Activated T-helper 1 cell treated with anti-CD3 and anti-CD28 coated beads, Interleukin-12 subunit alpha, Interleukin-12 subunit beta, Interleukin-2, Interleukin-4 antibody, amounts not matched to agents 30 ng/mL and 10 ng/mL and 1 ng/mL, durations not matched to agents 14 hours and 24 hours and 36 hours (primary cell): ENCODE data around the gene FSTL5. TPM values are rescaled to one million over a fixed set of nuclear protein-coding genes. Genes with fewer than 3 reads are reported as not detected.

Source experiments
- DNase-seq: peaks from one replicate; pipeline ENCODE4 v3.0.0; 2021; ENCODE audit warnings: low spot score
- H3K27ac Mint-ChIP-seq: one replicate; pipeline ENCODE4 v1.8.0; 2021; ENCODE audit warnings: mild to moderate bottlenecking, mixed read lengths
- H3K27me3 Mint-ChIP-seq: one replicate; pipeline ENCODE4 v1.8.0; 2022; ENCODE audit warnings: mild to moderate bottlenecking, moderate library complexity, mixed read lengths; ENCODE audit not compliant: insufficient read depth
- H3K36me3 Mint-ChIP-seq: one replicate; pipeline ENCODE4 v1.8.0; 2021; ENCODE audit warnings: low read depth, mixed read lengths
- H3K4me1 Mint-ChIP-seq: one replicate; pipeline ENCODE4 v1.8.0; 2021; ENCODE audit warnings: low read depth, mixed read lengths
- H3K4me3 Mint-ChIP-seq: one replicate; pipeline ENCODE4 v1.8.0; 2021; ENCODE audit warnings: mild to moderate bottlenecking, moderate library complexity, mixed read lengths
- H3K9me3 Mint-ChIP-seq: one replicate; pipeline ENCODE4 v1.8.0; 2021; ENCODE audit warnings: mixed read lengths
- intact Hi-C: fragments of 100-400 bp; cut with micrococcal nuclease; formaldehyde crosslinking; loops from one replicate; pipeline ENCODE4 v1.15.1; 2024
- total RNA-seq: library from RNA; stranded (reverse); gene quantifications from 2 replicates; pipeline ENCODE4 v1.2.3, GENCODE V29; 2022

Gene FSTL5
- total RNA-seq, 1 donor from 2014 or later, result not detected

- Mint-ChIP-seq H3K27ac (no peak overlapping the region), H3K4me1 (no peaks in the 10 kb centered on the region), H3K27me3 (no peaks in the 10 kb centered on the region), H3K4me3 (no peak overlapping the region), H3K9me3 (peaks cover 3% of the 10 kb centered on the region), H3K36me3 (no peaks in the 10 kb centered on the region)
- no peak for DNase-seq
- intact Hi-C loops, result no loop called here
Observed at GRCh38 chr4:161601011-161601410, 562.8 kb downstream of the FSTL5 start.

DNA sequence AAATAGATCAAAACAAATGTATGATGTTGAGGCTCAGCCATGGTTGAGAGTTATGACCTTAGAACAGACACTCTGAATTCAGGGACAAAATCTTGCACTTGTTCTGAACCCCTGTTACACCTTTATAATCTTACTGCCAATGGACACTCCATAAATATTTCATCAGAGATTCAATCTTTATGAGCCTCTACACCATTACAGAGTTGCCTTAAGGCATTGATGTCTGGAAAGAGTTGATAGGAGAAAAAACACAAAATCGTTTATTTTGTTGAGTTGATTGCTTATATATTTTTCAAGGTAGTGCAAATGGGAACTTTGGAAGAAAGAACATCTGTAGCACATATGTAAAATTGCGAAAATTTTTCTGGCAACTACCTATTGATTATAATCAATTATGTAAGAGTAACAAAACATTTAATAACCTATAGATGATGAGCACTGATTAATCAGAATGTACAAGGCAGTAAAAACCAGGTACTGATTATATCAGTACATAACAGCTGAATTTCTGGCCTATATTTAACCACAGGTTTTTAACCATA is 568.5 kb downstream of the FSTL5 start:
- no peaks in the 10 kb centered on the region for H3K4me1 Mint-ChIP-seq
- H3K27me3 Mint-ChIP-seq, result no peaks in the 10 kb centered on the region
- intact Hi-C loops, result no loop called here
- H3K4me3 Mint-ChIP-seq, result no peak overlapping the region
- peaks cover 7% of the 10 kb centered on the region for H3K9me3 Mint-ChIP-seq
- H3K27ac Mint-ChIP-seq, result no peak overlapping the region
- no peaks in the 10 kb centered on the region for H3K36me3 Mint-ChIP-seq
- no peak for DNase-seq

- no peak for DNase-seq
- intact Hi-C loops, result no loop called here
- Mint-ChIP-seq H3K4me1 (no peaks in the 10 kb centered on the region), H3K36me3 (no peaks in the 10 kb centered on the region), H3K4me3 (no peak overlapping the region), H3K9me3 (peaks cover 10% of the 10 kb centered on the region), H3K27me3 (no peaks in the 10 kb centered on the region), H3K27ac (no peak overlapping the region)
Observed at GRCh38 chr4:161585011-161585410, 578.8 kb downstream of the FSTL5 start.

DNA sequence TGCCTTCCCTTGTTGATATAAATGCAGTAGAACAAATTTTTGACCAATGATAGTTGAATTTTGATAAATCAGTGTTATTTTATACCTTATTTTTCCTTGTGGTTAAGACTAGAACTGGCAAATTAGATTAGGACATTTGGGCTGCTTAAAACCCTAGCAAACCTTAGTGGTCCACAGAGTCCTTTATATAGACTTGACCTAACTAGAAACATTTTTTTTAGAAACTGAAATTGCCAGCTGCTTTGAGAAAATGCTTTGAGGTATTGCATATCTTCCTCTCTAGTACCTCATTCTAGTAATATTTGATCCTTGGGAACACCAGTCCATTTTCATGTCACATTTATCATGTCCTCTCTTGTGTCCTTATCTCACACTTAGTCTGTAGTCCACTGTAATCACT is 580.3 kb downstream of the FSTL5 start:
- DNase-seq, result no peak
- Mint-ChIP-seq H3K4me1 (no peaks in the 10 kb centered on the region), H3K36me3 (no peaks in the 10 kb centered on the region), H3K27me3 (no peaks in the 10 kb centered on the region), H3K4me3 (no peak overlapping the region), H3K9me3 (peaks cover 5% of the 10 kb centered on the region), H3K27ac (no peak overlapping the region)
- intact Hi-C loops, result no loop called here

DNA sequence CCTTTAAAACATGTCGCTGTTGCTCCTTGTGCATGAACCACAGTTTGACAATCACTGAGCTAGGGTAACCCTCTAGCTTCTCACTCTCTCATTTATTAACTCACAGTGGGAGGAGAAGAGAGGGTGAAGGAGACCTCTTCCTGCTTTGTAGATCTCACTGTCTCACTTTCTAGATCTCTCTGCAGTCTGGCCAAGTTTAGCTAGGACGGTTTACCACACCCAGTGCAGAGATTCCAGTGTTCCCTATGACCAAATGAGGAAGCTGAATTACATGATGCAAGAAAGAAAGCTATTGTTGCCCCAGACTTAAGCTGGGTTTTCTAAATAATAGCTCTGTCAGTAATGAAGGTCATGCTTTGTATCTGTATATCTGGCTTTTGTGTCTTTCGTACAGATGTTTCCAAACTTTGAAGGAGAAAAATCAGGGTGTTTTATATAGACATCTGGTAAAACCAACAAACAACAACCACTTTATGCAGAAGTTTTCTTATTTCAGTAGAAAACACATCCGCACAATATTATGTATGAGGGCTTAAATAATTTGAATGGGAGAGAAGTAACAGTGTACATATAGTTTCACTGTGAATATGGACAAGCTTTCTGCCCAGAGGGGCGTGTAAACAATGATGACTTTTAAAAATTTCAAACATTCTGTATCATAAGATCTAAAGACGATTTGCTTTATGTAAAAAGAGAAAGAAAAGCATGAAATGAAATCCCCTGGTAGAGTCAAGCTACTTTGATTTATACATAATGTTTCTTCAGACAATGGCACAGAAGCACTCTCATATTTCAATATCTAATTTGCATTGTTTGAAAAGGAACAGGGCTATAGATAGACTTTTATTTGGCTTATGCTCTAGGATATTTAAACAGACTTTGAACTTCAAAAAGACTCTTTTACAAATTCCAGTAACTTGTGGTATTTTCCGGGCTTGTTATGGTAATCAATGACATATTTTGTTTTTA is 582.3 kb downstream of the FSTL5 start:
- H3K4me1 Mint-ChIP-seq, result no peaks in the 10 kb centered on the region
- intact Hi-C loops, result no loop called here
- no peaks in the 10 kb centered on the region for H3K36me3 Mint-ChIP-seq
- no peak overlapping the region for H3K4me3 Mint-ChIP-seq
- H3K9me3 Mint-ChIP-seq, result peaks cover 10% of the 10 kb centered on the region
- no peak overlapping the region for H3K27ac Mint-ChIP-seq
- no peaks in the 10 kb centered on the region for H3K27me3 Mint-ChIP-seq
- no peak for DNase-seq

DNA sequence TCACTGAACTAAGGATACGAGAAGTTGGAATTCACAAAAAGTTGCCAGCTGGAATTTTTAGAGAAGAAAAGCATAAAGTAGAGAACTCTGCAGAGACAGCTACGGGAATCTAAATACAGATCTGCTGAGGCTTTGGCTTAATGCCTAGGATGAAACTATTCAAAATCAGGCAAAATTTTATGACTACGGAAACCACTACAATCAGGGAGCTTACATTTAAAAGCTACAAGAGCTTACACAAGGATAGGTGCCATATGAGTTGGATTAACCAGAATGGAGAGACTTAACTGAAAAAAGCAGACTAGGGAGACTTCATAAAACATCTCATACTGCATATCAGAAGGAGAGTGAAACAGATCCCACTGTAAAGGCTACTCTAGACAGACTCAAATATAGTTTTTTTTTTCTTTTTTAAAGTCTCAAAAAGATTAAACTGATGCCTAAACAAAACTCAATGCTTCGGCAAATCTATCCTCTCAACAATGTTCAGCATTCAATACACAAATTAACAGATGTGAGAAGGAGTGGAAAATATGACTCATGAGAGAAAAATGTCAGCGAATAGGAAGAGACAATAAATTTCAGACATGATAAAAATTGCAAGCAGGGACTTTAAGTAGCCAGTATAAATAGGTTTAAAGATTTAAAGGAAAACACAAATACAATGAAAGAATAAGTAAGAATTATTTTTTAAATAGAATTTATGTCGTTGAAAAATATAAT is 586.1 kb downstream of the FSTL5 start:
- H3K4me3 Mint-ChIP-seq, result no peak overlapping the region
- intact Hi-C loops, result no loop called here
- peaks cover 7% of the 10 kb centered on the region for H3K9me3 Mint-ChIP-seq

DNA sequence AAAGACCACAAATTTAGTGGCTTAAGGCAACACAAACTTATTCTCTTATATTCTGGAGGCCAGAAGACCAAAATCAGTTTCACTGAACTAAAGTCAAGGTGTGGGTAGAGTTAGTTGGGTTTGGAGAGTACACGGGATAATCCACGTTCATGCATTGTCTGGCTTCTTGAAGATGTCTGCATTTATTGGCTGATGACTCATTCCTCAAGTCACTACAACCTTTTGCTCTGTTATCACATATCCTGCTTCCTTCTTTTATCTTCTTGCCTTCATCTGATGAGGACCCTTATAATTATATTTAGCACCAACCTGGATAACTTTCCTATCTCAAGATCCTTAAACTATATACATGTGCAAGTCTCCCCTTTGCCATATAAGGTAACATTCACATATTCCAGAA is 590.0 kb downstream of the FSTL5 start:
- no peak overlapping the region for H3K4me3 Mint-ChIP-seq
- no peak for DNase-seq
- H3K27me3 Mint-ChIP-seq, result no peaks in the 10 kb centered on the region
- intact Hi-C loops, result no loop called here
- peaks cover 14% of the 10 kb centered on the region for H3K9me3 Mint-ChIP-seq
- H3K36me3 Mint-ChIP-seq, result no peaks in the 10 kb centered on the region
- no peaks in the 10 kb centered on the region for H3K4me1 Mint-ChIP-seq
- no peak overlapping the region for H3K27ac Mint-ChIP-seq

More for the DNA sequence above, 586.1 kb downstream of the FSTL5 start:
- Mint-ChIP-seq H3K27ac (no peak overlapping the region), H3K4me1 (no peaks in the 10 kb centered on the region), H3K27me3 (no peaks in the 10 kb centered on the region), H3K36me3 (no peaks in the 10 kb centered on the region)
- no peak for DNase-seq

GRCh38 chr4:161564230-161564834 is 599.5 kb downstream of the FSTL5 start:
- DNase-seq, result no peak
- no peak overlapping the region for H3K4me3 Mint-ChIP-seq
- H3K4me1 Mint-ChIP-seq, result no peaks in the 10 kb centered on the region
- H3K9me3 Mint-ChIP-seq, result no peaks in the 10 kb centered on the region
- H3K27ac Mint-ChIP-seq, result no peak overlapping the region
- no peaks in the 10 kb centered on the region for H3K36me3 Mint-ChIP-seq
- H3K27me3 Mint-ChIP-seq, result no peaks in the 10 kb centered on the region
- intact Hi-C loops, result no loop called here

GRCh38 chr4:161555689-161556660 is 607.8 kb downstream of the FSTL5 start:
- no peak for DNase-seq
- H3K27me3 Mint-ChIP-seq, result no peaks in the 10 kb centered on the region
- no peak overlapping the region for H3K27ac Mint-ChIP-seq
- H3K9me3 Mint-ChIP-seq, result no peaks in the 10 kb centered on the region
- H3K4me1 Mint-ChIP-seq, result no peaks in the 10 kb centered on the region
- H3K36me3 Mint-ChIP-seq, result no peaks in the 10 kb centered on the region
- intact Hi-C loops, result no loop called here
- H3K4me3 Mint-ChIP-seq, result no peak overlapping the region

DNA sequence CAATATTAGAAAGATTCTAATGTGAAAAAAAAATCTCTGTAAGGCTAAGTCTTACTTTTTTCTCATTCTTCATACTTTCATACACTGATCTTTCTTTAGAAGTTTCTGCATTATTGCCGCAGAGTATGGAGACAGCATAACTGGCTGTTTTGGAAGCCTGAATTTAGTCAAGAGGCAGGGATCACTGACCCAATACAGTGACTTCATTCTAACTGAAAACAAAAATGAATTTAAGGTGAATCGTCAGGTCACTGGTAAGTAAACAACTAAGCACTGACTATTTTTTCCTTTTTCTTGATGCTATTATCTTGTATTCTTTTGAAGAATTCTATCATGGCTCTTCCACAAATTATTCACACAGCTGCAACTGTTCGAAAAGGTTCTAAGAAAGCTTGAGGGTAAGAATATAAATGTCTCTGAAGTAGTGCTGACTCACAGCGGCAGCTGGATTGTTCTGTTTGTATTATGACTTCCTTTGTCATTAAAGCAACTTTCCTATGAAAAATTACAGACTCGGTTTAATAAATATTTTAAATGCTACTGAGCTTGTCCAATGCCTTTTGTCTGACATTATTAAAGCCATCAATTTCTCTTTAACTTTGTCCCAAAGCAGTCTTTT is 609.3 kb downstream of the FSTL5 start:
- intact Hi-C loops, result no loop called here
- no peaks in the 10 kb centered on the region for H3K36me3 Mint-ChIP-seq
- no peak overlapping the region for H3K27ac Mint-ChIP-seq
- no peaks in the 10 kb centered on the region for H3K9me3 Mint-ChIP-seq
- H3K4me1 Mint-ChIP-seq, result no peaks in the 10 kb centered on the region
- H3K27me3 Mint-ChIP-seq, result no peaks in the 10 kb centered on the region
- DNase-seq, result no peak
- no peak overlapping the region for H3K4me3 Mint-ChIP-seq

DNA sequence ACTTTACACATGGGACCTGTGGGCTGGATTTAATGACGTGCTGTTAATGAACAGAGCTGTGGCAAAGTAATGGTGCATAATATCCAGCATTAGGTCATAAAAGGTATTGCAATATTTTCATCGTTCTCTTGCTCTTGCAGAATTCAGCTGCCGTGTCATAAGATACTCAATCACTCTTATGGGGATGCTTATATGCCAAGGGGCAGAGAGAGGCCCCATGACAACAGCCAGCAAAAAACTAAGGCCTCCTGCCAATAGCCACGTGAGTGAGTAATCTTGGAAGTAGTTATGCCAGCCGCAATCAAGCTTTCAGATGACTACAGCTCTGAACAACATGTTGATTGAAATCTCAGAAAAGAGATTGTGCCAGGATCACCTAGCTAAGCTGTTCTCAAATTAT is 616.9 kb downstream of the FSTL5 start:
- Mint-ChIP-seq H3K27ac (no peak overlapping the region), H3K4me1 (no peaks in the 10 kb centered on the region), H3K27me3 (no peaks in the 10 kb centered on the region), H3K4me3 (no peak overlapping the region), H3K36me3 (no peaks in the 10 kb centered on the region), H3K9me3 (no peaks in the 10 kb centered on the region)
- no peak for DNase-seq
- intact Hi-C loops, result no loop called here

GRCh38 chr4:161540265-161540664 is 623.5 kb downstream of the FSTL5 start:
- Mint-ChIP-seq H3K4me3 (no peak overlapping the region), H3K9me3 (peaks cover 5% of the 10 kb centered on the region), H3K27ac (no peak overlapping the region), H3K27me3 (no peaks in the 10 kb centered on the region), H3K36me3 (no peaks in the 10 kb centered on the region), H3K4me1 (no peaks in the 10 kb centered on the region)
- no peak for DNase-seq
- intact Hi-C loops, result no loop called here
